ENCODE results near the gene QPCT. TPM values are rescaled to one million over a fixed set of nuclear protein-coding genes. Genes with fewer than 3 reads are reported as not detected.

Gene QPCT
- total RNA-seq, 4 donors from 2014 or later, result 1.9 to 10.9 (median 5.3) TPM

DNA sequence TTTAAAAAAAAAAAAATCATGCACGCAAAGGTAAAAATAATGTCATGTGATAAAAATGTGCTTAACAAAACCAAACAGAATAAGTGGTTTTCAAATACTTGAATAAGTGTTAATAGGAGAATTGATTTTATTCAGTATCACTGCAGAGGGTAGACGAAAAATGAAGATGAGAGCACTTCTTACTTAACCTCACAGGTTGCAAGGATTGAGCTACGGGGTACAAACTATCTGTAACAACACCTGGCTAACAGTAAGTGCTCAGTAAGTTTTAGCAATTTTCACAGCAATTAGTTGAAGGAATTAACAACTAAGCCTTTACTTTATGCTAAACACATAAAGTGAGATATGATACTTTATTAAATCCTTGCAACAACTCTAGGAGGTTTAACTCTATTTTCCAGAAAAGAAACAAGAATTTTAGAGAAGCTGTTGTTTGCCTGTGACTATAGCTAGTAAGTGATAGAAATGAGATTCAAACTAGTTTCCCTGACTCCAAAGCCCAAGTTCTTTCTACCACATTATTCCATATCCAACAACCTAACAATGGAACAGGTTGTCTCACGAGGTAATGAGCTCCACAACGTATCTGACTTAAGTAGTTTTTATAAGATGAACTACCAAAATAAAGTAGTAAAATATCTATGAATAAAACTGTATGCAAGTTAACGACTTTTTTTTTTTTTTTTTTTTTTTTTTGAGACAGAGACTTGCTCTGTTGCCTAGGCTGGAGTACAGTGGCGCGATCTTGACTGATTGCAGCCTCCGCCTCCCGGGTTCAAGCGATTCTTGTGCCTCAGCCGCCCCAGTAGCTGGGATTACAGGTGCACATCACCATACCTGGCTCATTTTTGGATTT lies 24.4 kb upstream of the QPCT start:
- TF ChIP-seq, protein P1, sequence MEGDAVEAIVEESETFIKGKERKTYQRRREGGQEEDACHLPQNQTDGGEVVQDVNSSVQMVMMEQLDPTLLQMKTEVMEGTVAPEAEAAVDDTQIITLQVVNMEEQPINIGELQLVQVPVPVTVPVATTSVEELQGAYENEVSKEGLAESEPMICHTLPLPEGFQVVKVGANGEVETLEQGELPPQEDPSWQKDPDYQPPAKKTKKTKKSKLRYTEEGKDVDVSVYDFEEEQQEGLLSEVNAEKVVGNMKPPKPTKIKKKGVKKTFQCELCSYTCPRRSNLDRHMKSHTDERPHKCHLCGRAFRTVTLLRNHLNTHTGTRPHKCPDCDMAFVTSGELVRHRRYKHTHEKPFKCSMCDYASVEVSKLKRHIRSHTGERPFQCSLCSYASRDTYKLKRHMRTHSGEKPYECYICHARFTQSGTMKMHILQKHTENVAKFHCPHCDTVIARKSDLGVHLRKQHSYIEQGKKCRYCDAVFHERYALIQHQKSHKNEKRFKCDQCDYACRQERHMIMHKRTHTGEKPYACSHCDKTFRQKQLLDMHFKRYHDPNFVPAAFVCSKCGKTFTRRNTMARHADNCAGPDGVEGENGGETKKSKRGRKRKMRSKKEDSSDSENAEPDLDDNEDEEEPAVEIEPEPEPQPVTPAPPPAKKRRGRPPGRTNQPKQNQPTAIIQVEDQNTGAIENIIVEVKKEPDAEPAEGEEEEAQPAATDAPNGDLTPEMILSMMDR (IDR thresholded peaks at IDR 0.05), result no peak
- ATAC-seq (ENCODE audit: low FRiP score) (no peak), DNase-seq (ENCODE audit: low spot score) (no peak)

DNA sequence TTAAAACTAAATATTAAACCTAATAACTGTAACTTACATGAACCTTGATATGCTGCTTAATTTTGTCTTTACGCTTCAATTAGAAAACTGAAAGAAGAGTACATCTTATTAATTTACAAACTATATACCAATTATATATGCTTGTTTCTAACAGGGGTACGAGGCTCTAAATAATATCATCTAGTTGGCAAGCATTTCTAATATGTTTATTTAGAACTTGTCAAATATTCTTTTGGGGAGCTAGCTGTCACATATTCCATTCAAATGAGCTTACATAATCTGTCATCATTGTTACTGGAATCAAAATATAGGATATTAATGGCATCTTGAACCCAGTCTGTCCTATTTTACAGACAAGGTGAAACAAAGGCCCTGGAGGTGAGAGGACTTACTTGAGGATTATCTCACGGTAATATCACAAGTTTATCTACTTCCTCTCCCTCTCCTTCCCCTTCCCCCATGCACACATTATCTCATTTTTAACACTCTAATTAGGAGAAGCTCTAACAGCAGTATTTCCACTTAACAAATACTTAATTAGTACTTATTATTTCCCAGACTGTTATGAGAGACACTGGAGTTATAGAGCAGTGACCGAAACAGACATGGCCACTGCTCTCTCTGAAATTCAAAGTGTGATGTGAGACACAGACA lies 23.3 kb upstream of the QPCT start:
- no peak for DNase-seq (ENCODE audit: low spot score)
- ATAC-seq (ENCODE audit: low FRiP score), result no peak
- TF ChIP-seq, protein P1 (IDR thresholded peaks at IDR 0.05), result no peak

DNA sequence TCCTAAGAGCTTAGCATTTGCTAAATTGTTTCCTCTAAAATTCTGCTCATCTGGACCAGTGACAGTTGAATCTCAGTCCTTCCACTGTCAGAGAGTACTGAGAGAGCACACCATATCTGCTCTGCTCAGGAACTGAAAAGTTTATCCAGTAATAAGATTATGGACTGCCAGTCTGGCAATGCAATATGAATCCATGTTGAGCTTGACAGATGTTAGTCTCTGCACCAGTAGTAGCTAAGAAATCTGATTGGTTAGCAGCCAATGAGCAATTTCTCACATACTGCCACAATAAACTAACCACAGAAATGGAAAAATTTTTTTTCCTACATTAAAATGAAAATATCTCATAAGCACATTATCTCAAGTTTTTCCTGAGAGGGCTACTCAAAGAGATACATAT lies 22.1 kb upstream of the QPCT start:
- ATAC-seq (ENCODE audit: low FRiP score) (no peak), DNase-seq (ENCODE audit: low spot score) (no peak)
- TF ChIP-seq, protein P1 (IDR thresholded peaks at IDR 0.05), result no peak

DNA sequence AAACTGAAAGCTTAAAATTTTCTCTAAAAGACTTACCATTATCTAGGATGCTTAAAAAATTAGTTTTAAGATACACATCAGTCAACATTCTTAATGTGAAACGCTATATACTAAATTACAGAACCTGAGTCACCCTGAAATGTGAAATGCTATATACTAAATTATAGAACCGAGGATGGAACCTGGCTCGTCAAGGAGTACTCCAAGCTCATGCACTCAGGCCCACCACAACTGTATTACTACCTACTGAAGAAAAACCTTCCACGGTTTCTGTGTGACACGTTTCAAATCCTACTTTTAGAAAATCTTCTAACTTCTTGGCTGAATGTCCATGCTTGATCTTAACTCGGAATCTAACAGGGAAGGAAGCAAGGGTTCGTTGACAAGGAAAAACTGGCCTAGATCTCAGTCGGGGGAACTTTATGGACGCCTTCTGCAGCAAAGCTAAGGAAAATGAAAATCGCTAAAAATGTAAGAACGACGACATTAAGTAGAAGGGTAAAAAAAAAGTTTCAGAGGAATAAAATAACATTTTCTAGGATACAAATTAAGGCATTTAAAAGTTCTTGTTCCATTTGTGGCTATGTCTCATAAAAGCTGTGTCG lies 21.2 kb upstream of the QPCT start:
- no peak for ATAC-seq (ENCODE audit: low FRiP score)
- DNase-seq (ENCODE audit: low spot score), result no peak
- TF ChIP-seq, protein P1 (IDR thresholded peaks at IDR 0.05), result no peak

DNA sequence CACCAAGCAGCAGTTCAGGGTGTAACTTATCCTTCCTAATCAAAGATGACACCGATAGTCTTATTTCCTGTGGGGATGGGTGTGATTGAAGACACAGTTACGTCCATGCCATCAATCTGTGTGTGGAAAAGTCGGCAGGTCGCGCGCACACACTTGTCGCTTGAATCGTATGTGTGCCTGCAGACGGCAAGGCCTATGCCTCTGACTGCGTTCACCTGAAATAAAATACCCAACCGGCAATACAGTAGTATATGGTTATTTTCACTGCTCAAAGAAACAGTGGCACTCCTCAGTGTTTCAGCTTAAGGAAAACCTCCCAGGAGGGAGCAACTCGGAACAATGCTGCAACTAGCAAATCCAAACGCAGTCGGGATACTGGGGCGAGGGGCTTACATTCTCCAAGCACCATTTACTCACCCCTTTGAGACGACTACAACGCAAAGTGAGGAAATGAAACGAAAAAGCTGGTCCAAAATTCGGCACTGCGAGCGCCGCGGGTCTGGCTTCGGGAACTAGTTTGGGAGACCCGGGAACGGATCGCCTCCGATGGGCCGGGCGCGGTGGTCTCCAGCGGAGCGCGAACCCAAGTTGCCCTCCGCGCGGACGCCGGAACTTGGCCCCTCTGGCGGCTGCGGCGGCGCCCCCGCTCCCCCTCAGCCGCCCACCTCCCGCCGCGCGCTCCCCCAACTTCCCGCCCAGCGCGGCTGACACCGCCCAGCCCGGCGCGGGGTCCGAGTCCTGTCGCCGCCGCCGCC lies 20.5 kb upstream of the QPCT start:
- ATAC-seq (ENCODE audit: low FRiP score) (peak; percentile 19), DNase-seq (ENCODE audit: low spot score) (no peak)
- TF ChIP-seq, protein P1 (IDR thresholded peaks at IDR 0.05), result no peak

DNA sequence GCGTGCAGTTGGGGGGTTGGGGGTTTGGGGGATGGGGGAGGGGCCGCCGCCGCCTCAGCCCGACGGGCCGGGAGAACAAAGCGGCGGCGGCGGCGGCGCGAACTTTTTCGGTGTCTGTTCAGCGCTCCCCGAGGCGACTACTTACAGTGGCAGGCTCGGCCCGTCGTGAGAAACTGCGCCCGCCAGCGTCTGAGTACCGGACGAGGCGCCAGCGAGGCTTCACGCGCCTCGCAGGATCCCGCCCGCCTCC lies 20.0 kb upstream of the QPCT start:
- ATAC-seq (ENCODE audit: low FRiP score), result no peak
- TF ChIP-seq, protein P1 (IDR thresholded peaks at IDR 0.05), result no peak
- peak; percentile 41 for DNase-seq (ENCODE audit: low spot score)
